GM18508 (cell line): ENCODE results near the gene TCP11.

Experiments used
- ATAC-seq: cut with Tn5 transposase; IDR thresholded peaks from one replicate; pipeline ENCODE4 v1.9.1; 2021; ENCODE audit warnings: moderate number of reproducible peaks; ENCODE audit not compliant: insufficient read depth, unreplicated experiment

Gene TCP11

DNA sequence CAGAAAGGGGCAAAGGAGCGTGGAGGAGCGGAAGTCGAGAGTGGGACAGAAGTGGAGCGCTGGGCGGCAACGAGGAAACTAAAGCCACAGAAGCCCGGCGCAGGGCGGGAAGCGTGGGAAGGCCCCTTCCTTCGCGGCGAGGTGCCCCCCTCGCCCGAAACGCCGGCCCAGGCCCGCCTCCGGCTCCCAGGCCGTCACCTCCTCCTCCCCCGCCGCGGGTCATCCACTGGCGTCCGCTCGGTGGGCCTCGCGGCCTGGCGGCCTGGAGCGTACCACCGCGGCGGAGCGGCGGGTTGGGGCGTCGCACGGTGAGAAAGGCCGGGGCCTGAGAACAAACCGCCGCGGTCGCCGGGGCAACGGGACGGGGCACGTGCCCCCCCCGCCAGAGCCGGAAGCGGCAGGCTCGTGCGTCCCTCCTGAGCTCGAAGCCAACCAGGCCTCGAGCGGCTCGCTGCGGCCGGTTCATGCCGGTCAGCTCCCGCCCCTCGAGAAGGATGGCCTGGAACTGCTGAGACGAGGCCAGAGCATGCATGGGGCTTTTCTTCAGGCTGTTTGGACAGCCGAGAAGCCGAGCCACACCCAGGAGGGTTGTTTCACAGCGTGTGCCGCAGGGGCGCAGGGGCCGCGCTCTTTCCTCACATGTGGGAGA, at the start of gene TCP11:
Gene TCP11, minus strand, starts transcription at position 333 of the 649 bp plus-strand sequence. CDS start 469 bp downstream, outside the sequence.
- ATAC-seq, result no peak

DNA sequence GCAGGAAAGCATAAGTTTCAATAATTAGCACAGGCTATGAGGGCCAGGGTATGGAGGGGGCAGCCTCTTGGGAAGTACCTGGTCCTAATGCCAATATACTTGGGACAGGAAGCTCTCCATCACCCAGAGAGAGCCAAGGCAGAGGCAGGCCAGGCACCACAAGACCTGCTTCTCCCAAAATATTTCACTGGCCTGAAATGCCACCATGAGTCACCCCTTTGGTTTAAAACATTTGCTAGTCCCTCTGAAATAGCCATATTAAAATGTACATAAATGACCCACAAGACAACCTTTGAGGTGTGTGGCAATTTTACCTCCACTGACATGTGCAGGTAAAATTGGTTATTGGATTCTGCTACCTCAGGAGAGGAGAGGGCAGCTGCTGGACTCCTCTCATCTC, 49.2 kb upstream of the TCP11 start:
- no peak for ATAC-seq

DNA sequence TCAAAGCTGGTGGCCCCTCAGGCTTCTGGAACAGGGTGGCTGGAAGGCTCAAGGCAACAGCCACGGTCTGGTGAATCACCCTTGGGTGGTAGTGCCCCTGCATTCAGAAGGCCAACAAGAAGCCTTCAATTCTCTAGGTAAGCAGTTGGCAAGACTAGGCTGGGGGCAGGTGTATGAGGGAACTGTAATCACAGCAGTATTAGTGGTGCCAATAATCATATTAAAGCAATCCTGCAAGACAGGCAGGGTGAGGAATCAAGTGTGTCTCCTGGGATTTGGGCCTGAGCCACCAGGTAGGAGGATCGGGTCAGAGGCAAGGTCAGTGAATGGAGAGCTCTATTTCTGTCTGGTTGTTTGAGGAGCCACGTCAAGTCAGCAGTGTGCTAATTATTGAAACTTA, 47.7 kb upstream of the TCP11 start:
- ATAC-seq, result no peak

DNA sequence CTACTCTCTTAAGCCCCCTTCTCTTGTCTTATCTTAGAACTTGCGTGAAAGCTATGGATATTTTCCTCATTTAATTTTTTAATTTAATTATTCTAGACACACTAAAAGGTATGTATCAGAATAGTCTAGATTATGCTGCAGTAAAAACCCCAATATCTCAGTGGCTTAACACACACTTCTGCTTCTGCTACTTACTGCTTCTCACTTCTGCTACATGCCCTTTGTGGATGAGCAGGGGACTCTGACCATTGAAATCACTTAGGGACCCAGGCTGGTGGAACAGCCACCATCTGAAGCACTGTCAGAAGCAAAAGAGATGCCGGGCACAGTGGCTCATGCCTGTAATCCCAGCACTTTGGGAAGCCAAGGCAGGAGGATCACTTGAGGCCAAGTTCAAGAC, 45.4 kb upstream of the TCP11 start:
- no peak for ATAC-seq

DNA sequence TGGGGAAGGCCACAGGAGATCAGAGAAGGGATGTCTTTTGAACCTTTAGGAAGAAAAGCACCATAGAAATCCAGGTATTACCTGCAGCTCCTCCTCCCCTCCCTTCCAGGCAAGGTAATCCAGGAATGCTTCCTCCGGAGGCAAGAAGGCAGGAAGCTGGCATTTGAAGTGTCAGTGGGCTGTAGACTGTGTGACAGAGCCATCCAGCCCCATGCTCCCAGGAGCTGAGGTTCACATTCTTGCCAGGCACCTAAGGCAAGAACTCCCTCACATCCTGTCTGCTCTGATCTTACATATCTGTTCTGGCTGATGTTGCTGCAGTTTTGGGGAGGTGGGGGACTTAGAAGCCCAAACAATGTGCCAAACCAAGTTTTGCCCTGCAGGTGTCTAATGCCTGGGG, 44.8 kb upstream of the TCP11 start:
- ATAC-seq, result no peak

DNA sequence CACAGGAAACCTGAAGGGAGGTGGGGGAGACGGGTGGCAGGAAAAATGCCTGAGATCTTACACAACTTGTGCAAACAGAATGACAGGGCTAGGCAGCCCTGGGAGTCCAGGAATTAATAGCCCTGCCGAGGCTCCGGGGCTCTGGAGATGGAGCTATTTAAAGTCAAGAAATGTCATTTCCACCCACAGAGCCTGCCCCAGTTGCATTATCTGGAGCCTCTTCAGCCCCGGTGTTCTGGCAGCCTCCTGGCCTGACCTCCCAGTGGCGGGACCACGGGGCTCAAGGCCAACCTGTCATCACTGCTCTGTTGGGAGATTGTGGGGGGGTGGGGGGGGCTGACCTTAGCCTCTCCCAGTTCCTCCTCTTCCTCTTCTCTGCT, 44.2 kb upstream of the TCP11 start:
- ATAC-seq, result no peak

DNA sequence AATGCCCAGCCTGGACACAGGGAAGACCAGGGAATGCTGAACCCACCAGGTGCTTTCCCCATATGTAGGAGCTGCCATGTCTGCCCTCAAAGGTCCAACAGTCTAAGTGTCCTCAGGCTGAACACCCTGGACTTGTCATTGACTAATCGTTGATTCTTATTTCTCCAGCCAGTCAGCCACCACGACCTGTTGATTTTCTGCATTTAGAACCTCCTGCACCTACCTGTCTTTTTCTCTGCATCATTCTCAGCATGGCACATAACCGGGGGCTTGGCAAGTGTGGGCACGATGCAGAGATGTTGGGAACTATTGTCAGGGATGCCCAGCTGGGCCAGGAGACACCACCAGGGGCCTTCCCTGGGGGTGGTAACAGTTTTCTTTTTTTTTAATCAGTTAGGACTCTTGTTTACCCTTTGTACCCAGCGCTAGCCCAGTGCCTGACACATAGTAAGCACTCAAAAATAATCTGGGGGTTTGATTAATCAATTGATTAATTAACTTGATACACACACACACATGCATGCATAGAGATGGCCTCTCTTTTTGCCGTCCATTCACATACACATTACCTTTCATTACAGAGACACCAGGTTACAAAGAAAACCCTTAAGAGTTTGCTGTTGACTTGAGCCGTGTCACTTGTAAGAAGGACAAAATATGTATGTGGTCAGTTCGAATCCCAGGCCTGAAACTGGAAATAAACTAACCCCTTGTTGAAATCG, 43.6 kb upstream of the TCP11 start:
- no peak for ATAC-seq

DNA sequence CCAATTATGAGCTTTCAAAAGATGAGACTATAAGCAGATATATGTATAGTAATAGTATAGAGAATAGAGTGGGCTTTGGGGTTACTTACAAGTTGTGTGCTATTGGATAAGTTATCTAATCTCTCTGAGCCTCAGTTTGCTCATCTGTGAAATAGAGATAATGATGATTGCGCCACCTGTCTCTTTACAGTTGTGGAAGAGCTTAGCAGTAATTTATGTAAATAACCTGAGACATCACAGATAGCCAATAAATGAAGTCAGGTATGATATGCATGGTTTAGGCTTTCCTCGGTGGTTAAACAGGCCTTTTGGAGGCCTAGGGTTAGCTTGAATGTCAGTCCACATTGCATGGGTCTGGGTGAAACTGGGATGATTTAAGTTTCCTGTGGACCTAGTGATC, 42.8 kb upstream of the TCP11 start:
- ATAC-seq, result no peak

DNA sequence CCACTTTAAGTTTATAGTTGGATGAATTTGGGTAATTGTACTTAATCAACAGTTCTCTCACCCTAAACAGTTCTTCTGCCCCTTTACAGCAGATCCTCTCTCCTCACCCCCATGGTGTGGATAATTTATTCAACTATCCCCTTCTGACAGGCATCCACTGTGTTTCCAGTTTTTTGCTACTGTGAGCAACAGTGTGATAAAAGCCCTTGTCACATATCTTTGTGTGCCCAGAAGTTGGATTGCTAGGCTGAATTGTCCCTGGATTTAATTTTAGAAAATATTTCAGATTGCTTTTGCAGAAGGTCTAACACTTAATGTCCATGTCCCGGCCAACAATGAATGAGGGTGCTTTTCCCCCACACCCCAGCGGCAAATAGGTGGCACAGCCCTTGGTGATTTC, 42.1 kb upstream of the TCP11 start:
- ATAC-seq, result no peak

DNA sequence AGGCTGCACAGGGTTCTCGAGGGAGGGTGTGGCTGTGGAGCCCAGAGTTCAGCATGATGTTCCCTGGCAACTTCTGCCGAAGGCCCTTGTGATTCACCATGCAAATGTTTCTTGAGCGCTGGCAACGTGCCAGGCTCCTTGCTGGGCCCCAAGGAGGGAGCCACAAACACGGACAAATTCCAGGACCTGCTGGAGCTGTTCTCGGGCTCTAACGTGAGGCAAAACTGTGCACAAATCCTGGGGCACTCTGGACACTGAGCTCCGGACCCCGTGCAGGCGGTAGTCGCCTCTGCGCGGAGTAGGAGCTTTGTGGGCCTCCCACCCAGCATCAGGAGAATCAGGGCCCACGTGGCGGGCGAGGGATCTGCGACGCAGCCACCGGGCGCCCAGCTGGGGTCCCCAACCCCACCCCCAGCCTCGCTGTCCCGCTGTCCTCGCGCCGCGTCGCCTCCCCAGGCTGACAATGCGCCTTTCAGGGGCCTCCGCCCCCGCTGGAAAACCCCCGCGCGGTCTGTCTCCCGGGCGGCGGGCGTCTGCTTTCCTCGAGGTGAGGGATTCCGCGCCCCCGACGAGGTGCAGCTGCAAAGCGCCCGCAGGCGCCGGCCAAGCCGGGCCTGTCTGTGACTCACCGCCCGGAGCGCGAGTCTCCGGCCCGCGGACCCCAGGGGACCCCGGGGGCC, 40.9 kb upstream of the TCP11 start:
- no peak for ATAC-seq

DNA sequence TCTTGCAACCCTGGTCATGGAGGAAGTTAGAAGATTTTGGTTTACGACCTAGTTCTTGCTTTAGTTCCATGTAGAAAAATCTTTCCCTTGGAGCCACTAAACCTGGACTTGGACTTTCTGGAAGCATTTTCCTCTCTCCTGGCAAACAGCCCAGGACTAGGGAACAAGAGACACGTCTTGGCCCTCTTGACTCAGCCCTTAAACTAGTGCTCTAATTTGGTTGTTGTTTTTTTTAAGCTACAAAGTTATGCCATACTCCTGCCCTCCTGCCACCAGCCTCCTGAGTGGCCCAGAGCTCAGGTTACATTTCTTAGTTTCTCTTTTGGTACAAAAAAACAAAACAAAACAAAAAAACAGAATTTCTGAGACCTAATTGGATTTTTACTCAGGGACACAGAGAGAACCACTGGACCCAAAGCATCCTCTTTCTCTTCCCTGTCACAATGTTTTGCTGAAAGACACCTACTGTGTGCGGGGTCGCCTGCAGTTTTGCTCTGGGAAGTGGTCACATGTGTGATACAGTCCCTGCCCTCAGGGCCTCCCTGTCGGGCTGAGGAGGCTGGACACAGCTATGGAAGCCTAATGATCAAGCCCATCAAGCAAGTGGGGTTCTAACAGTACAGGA, 40.3 kb upstream of the TCP11 start:
- ATAC-seq, result no peak

DNA sequence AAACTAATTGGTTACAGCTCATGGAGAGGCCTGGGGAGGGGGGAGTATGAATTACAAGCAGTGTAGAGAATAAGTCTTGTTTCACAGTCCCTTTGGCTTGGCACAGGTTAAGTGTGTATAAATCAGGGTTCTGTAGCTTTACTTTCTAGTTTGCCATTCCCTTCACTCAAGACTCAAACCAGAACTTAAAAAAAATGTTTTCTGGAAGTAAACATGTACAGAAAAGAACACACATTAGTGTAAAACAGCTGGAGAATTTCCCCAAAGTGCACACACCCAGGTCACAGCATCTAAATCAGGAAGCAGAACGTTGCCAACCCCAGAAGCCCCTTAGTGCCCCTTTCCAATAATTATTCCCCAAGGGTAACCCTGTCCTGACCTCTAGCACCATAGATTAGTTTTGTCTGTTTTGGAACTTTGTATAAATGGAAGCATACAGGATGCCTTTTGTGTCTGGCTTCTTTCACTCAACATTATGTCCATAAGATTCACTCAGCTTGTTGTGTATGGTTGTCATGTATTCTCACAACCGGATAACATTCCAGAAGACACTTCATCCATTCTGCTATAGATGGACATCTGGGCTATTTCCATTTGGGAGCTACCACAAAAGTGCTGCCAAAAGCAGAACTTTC, 38.9 kb upstream of the TCP11 start:
- no peak for ATAC-seq

DNA sequence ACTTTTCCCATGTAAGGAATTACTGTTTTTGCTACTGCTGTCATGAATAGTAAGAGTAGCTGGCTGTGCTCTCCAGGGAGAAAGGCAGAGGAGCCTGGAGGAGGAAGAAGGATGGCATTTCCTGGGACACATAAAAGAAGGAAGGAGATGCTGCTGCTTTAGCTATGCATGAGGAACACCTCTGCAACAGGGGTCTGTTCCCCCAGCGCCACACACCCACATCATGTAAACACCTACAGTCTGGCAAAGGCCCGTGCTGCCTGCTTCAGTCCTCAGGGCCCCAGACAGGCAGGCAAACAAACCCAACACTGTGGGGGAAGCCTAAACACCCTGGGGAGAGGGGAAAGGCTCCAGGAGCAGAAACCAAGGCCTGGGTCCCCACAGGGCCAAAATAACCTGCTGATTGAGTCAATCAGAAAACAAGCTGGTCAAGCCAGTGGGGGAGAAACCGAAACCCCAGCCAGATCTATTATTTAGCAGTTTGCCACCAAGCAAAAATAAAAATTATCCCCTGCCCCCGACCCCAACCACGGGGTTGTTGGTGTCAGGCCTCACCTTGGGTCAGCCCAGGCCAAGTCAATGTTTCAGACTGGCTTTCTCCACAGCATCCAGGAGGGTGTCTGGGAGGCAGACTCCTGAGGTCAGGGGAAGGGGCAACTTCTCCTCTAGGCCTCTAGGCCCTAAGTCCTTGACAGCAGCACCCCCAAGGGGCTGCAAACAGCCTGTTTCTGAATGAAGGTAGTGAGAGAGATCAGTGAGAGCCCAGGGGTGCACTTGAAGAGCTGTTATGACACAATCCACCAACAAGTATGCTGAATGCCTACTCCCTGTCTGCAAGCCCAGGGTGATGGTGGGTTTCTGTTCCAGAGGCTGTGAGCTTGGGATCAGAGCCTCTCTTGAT, 38.0 kb upstream of the TCP11 start:
- ATAC-seq, result no peak

DNA sequence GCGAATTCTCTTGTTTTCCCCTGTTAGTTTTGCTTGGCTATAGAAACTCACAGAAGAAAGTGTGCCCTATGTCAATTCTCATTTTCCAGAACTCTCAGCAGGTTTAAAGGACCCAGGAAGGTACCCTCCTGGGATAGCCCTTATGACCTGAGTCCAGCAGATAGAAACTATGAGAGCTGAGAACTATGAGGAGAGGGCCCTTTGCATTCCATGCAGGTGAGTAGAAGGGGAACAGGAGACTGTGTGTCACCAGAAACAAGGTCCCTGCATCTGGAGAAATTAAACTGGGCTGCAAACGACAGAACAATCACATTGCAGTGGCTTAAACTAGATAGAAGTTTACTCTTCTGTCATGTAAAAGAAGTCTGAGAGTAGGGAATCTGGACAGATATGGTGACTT, 36.9 kb upstream of the TCP11 start:
- ATAC-seq, result no peak

DNA sequence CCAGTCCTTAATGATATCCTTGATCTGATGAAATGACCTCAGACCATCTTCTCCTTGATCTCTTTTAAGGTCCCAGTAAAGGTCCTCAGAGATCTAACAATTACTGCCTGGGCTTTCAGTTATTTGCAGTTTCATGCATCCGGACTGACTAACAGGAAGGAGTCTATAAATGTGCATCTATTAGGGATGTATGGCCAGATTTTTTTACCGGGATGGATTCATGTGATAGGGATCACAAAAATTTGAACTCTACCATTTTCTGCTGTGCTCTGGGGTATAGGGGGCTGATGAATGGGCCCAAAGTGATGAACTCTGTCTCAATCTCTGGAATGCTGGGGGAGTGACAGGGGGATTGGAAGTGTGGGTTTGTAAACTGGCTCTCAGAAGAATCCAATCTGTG, 36.5 kb upstream of the TCP11 start:
- no peak for ATAC-seq

DNA sequence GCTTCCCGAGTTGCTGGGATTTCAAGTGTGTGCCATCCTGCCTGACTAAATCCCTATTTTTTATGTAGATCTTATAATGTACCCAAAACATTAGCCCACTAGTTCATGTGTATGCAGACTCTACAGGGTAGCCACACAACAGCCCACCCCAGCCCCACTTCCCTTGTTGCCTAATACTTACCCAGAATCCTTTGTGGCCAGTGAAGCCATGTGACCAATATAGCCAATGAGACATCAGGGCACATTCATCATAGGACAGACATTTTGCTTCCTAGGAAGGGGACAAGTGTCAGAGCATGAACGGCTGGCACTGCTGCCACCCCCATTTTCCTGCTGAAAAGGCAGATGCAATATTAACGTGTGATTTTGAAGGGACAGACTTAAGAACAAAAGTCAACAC, 36.0 kb upstream of the TCP11 start:
- no peak for ATAC-seq

DNA sequence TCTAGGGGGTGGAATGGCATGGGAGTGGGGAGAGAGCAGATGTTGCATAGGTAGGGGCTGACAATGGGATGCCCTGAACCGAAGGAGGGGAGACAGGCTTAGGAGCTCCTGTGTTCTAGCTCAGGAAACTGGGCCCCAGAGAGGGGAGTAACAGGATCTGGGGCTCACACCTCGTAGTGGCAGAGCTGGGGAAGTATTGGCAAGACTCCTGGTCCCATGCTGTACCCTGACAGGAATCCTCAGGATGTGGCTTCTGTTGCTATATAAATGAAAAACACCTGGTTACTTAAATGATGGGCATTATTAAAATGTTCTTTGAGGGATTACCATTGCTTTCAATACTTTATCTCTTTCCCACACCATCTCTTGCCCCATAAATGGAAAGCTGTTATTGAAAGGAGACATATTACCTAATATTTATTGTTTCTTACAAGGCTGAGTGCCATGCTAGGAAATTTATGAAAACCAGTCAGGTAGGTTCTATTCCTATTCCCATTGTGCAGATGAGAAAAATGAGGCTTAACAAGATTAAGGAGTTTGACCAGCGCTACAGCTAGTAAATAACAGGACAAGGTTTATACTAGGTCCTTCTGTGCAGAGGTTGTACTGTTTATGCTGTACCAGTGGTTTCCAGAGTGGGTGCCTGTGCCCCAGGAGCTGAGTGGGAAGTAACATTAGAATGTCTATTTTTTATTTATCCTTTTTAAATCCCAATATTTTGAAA, 35.3 kb upstream of the TCP11 start:
- ATAC-seq, result no peak

DNA sequence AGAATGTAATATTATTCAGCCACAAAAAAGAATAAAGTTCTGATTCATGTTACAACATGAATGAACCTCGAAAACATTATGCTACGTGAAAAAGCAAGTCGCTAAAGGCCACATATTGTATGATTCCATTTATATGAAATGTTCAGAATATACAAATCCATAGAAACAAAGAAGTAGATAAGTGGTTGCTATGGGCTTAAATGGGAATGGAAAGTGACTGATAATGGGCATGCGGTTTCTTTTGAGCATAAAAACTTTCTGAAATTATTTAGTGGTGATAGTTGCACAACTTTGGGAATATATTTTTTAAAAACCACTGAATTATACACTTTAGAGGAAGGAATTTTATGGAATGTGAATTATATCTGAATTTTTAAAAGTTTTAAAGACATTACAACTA, 33.4 kb upstream of the TCP11 start:
- ATAC-seq, result no peak

DNA sequence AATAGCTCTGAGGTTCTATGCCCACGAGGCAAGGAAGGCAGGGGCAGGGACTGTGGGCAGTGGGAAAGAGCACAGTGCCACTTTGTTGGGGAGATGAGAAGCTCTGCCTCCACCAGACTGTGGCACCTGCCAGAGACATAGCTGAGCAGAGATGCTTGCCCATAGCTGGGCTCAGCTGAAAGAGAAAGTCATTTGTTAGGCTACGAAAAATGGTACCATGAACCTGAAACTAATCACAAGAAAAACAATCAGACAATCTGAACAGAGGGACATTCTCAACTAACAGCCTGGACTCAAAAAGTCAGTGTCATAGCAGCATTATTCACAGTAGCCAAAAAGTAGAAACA, 32.9 kb upstream of the TCP11 start:
- ATAC-seq, result no peak
